Stimulated activated CD8-positive, alpha-beta memory T cell treated with anti-CD3 and anti-CD28 coated beads, Interleukin-4, amount 100 ng/mL, for 48 hours (primary cell): ENCODE data around the gene CHST9.
"Not testable (repeated sequence)": the region's sequence is repeated elsewhere in the genome, so short reads cannot be mapped to it uniquely, and the experiment has no call there.

Source experiments
- DNase-seq: peaks from one replicate; pipeline ENCODE4 v3.0.0-alpha.2; 2020

The CHST9 gene

DNA sequence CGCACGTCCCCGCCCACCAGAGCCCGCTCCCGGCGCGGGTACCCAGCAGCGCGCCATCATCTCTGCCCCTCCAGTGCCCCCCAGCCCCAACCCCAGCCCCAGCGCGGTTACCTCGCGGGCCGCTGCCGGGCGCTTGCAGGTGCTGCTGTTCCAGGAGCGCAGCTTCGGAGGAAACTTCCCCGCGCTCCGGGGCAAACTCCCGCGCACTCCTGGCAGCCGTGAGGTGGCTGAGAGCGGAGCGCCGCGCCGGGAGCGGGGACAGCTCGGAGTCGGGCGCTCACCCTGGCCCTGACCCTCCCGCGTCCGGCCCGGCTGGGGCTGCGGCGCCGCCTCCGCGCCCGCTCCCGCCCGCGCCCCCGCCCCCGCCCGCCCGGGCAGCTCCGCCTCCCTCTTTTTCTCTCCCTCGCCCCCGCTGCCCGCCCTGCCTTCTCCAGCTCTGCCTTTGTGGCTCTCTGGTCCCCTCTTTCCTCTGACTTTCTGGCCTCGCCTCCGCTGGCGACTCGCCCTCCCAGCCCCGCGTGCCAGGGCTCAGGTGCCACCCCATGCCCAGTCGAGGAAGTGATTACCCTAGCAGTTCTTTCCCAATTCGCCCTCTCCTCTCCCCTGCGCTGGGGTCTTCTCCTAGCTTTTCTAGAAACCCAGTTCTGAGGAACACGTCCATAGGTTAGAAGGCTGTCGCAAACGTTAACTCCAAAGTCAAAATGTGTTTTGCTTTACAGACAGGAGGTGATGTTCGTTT lies at the start of gene CHST9:
Gene CHST9, minus strand, starts transcription at position 284 of the 739 bp plus-strand sequence. CDS start 42,499 bp downstream, outside the sequence.
- DNase-seq: no peak

DNA sequence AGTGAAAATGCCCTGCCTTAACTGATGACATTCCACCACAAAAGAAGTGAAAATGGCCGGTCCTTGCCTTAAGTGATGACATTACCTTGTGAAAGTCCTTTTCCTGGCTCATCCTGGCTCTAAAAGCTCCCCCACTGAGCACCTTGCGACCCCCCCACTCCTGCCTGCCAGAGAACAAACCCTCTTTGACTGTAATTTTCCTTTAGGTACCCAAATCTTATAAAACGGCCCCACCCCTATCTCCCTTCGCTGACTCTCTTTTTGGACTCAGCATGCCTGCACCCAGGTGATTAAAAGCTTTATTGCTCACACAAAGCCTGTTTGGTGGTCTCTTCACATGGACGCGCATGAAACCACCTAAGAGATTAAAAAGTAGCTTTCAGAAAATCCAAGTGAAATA lies 47.2 kb upstream of the CHST9 start:
- DNase-seq: not testable (repeated sequence)

DNA sequence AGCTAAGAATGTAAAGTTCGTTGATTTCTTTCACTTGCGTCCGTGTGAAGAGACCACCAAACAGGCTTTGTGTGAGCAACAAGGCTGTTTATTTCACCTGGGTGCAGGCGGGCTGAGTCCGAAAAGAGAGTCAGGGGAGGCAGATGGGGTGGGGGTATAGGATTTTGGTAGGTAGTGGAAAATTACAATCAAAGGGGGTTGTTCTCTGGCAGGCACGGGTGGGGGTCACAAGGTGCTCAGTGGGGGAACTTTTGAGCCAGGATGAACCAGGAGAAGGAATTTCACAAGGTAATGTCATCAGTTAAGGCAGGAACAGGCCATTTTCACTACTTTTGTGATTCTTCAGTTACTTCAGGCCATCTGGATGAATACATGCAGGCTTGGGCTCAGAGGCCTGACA lies 46.6 kb upstream of the CHST9 start:
- not testable (repeated sequence) for DNase-seq

- not testable (repeated sequence) for DNase-seq
These were observed 46.1 kb upstream of the CHST9 start for GRCh38 chr18:27231221-27231620.

DNA sequence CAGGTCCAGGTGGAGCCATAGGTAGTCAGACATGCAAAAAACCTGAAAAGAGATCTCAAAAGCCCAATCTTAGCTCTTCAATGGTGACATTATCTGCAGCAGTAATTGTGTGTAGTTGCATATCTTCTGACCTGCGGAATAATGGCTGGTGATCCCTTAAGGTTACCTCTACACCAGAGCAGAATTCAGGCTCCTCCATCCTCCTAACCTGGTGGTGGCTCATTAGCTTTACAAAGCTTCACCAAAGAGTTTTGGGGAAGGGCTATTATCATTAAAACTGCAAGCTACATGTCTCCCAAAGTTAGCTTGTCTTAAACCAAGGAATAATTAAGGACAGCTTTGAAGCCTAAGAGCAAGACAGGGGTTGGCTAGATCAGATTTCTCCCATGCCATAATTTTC lies 42.6 kb upstream of the CHST9 start:
- no peak for DNase-seq

GRCh38 chr18:27226556-27227075 lies 41.5 kb upstream of the CHST9 start:
- DNase-seq: no peak

GRCh38 chr18:27225947-27226481 lies 40.9 kb upstream of the CHST9 start:
- no peak for DNase-seq

GRCh38 chr18:27223526-27224291 lies 38.6 kb upstream of the CHST9 start:
- DNase-seq: no peak

DNA sequence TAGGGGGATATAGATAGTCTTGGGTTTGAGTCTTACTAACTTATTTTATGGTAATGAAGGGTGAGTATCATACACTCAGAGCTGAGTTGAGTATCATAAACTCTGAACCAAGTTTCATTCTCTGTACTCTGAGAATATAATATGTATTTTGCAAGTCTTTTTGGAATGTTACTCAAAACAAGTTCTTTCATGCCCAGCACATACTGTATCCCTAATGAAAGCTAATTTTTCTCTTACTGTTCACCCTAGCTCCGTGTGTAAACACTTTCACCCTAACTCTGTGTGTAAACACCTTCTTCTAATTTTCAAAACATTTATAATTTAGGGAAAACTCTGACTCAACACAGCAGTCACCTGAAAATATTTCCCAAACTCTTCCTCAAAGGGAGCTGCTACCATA lies 29.7 kb upstream of the CHST9 start:
- DNase-seq: no peak

DNA sequence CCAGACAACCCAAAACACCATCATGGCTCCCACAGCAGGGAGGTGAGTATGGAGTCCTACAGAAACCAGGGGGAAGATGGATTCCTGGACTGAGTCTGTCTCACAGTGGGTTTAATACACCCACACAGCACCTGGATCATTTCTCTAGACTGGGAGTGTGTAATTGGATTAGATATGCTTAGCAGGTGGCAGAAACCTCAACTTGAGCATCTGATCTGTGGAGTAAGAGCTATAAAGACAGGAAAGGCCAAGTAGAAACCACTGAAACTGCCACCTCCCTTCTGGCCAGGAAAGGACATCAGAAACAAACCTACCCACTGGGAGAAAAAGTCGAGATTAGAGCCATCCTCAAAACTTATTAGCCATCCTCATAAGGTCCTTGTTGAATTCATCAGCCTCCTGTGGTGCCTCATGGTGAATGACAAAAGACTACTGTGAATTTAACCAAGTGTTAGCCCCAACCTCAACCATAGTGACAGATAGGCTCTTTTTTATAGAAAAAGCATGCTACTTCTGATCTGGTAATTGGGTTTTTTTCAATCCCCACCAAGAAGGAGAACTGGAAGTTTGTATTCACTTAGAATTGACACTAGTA lies 28.1 kb upstream of the CHST9 start:
- DNase-seq: no peak

DNA sequence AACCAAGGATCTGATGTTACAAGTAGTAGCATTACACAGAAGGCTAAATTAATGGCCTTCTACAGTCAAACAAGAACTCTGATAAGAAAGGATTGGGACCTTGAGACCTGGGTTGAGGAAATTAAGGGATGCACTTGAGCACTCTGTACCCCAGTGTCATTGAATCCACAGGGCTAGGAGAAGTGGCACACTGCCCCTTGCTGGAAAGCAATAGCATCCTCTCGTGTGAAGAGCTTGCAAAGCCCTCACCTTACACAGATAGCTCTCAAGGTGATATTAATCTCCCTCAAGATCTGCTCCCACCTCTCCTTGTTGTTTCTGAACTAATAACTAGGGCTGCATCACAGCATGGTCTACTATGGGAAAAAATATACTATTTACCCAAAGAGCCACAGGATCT lies 26.5 kb upstream of the CHST9 start:
- no peak for DNase-seq

DNA sequence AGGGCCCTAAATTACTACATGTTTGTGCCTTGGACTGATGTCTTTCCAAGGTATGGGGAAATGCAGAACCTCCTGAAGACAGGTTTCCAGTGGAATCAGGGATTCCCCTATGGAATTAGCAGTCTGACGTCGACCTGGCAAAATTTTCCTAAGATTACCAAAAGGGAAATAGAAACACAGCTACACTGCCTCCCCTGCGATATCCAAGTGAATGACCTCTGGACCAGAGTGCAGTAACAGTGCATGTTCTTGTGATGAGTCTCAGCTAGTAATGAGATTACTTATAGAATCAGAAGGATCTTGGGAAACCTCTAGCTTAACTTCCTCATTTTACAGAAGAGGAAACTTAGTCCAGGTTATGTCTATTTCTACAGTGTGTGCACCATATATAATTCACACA lies 21.3 kb upstream of the CHST9 start:
- DNase-seq: no peak

DNA sequence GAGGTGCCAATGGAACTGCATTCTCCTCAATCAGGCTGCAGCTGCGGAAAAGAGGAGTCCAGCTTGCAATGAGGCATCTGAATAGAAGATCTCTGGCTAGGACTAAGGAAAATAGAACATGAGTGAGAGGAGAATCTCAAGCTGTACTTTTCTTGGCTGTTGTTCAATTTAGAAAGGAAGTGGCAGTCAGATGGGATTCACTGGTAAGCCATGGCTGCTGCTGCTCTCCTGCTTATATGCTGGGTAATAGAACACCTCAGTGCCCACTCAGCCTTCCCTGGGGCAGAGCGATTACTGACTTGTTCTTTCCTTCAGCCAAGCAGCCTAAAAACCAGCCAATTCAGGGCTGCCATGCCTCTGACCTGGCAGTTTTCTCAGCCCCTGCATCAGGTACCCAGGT lies 17.6 kb upstream of the CHST9 start:
- no peak for DNase-seq

DNA sequence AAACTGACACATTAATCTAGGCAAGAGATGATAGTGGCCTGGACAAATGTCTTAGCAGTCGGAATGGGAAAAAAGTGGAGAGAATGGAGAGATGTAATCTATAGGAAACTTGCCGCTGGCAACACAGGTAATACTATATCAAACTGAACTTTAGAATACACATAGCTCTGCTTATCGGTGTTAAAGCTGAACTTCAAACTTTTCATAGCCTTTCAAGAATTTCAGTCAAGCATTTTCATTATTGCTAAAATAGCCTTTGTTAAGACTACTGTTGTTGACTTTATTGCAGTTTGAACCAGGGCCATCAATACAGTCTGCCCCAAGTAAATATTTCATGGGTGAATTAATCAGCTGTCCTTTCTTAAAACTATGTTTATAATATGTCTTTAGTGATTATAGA lies 12.9 kb upstream of the CHST9 start:
- DNase-seq: no peak

DNA sequence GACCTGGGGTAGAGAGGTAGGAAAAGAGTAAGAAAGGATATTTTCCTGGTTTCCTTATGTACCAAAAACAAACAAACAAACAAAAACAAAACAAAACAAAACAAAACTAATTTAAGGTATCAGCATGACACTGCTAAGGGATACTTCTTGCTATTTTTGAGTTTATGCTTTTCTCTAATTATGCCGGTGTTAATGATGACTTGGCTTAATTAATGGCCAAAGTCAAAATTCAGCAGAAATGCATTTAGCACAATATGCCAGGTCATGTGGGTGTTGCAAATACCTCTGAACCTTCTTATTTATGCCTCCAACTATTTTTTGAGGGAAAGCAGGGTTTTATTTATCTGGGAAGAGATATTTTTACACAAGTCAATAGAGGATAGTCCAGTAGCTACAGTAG lies 3.2 kb upstream of the CHST9 start:
- no peak for DNase-seq

DNA sequence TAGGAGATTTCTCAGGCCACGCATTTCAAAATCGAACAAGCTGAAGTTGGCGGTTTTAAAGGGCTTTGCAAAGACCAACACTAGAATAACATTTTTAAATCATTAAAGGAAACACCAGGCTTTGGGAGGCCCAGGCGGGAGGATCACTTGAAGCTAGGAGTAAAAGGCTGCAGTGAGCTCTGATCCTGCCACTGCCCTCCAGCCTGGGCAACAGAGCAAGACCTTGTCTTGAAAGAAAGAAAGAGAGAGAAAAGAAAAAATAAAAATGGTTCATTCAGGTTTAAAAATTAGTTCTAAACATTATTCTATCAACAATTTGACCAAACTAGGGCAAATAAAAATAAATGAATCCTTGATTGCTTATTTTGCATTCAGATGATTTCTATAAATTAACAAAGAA lies 789 bp upstream of the CHST9 start:
- DNase-seq: no peak

GRCh38 chr18:27184115-27185024 lies 738 bp downstream of the CHST9 start:
- DNase-seq: no peak

- no peak for DNase-seq
These were observed 3.4 kb downstream of the CHST9 start for GRCh38 chr18:27181726-27182125.

GRCh38 chr18:27178424-27178823 lies 6.7 kb downstream of the CHST9 start:
- no peak for DNase-seq

GRCh38 chr18:27175914-27176313 lies 9.2 kb downstream of the CHST9 start:
- DNase-seq: no peak

DNA sequence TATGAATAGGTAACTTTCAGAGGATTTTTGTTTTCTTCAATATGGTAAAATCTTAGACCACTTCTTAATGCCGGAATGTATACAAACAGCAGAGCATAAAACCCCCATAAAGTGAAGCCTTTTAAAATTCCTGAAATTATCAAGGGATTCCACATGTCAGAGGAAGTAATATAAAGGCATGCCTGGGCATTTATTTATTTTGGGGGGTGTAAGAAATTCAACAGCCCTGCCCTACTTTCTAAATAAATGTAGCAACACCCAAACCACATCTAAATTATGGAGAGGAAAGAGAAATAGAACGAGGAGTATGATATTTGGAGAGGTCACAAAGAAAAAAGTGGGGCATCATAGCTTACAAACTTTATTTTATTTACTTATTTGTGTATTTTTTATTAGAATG lies 9.9 kb downstream of the CHST9 start:
- DNase-seq: no peak

DNA sequence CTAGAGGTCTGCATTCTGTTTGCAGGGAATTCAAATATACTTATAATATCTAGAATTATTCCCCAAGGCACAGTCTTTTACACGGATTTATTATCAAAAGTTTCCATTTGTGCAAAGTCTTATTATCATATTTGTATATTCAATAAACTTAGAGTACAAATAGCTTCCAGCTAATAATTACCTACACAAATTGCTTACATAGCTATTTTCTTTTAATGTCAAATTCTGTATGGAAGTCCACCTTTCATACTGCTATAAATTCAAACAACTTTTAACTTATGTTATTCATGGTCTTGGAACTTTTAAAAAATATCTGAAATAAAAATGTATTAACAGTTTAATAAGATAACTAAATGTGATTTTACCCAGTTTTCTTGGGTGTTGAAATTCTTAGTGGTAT lies 13.1 kb downstream of the CHST9 start:
- DNase-seq: no peak
